Left lobe of liver (tissue), 1 donor: ENCODE measurements around the gene BORCS8. TPM values are rescaled to one million over a fixed set of nuclear protein-coding genes. Genes with fewer than 3 reads are reported as not detected.

ENCODE experiments used
- total RNA-seq: library from RNA; stranded (reverse); gene quantifications from one replicate; pipeline ENCODE4 v1.2.1, GENCODE V29; 2021
- donor health status: DM: no; HTN: yes; CAD: no.

The BORCS8 gene
- total RNA-seq, 1 donor from 2014 or later, result 13.3 TPM

Other genes with a start within 250 kb of the BORCS8 start
- gene SUGP2, start 158.6 kb downstream of the BORCS8 start, total RNA-seq, result 35.4 TPM
- gene ARMC6, start 158.5 kb downstream of the BORCS8 start, total RNA-seq, result 50.9 TPM
- gene SLC25A42, start 128.2 kb downstream of the BORCS8 start, total RNA-seq, result 77.8 TPM
- gene TMEM161A, start 53.7 kb downstream of the BORCS8 start, total RNA-seq, result 24.9 TPM
- 2.8 TPM for gene MEF2B, start 21.9 kb downstream of the BORCS8 start, total RNA-seq
- gene RFXANK, start 106 bp upstream of the BORCS8 start, total RNA-seq, result 20.8 TPM
- 3.5 TPM for gene NR2C2AP, start 11.3 kb upstream of the BORCS8 start, total RNA-seq
- gene NCAN, start 19.8 kb upstream of the BORCS8 start, total RNA-seq, result 0.20 TPM
- 73.3 TPM for gene TM6SF2, start 81.1 kb upstream of the BORCS8 start, total RNA-seq
- 28.6 TPM for gene SUGP1, start 128.4 kb upstream of the BORCS8 start, total RNA-seq
- 24.7 TPM for gene MAU2, start 128.7 kb upstream of the BORCS8 start, total RNA-seq
- 36.1 TPM for gene GATAD2A, start 213.5 kb upstream of the BORCS8 start, total RNA-seq